ENCODE measurements around the gene CDH4.

Gene CDH4

DNA sequence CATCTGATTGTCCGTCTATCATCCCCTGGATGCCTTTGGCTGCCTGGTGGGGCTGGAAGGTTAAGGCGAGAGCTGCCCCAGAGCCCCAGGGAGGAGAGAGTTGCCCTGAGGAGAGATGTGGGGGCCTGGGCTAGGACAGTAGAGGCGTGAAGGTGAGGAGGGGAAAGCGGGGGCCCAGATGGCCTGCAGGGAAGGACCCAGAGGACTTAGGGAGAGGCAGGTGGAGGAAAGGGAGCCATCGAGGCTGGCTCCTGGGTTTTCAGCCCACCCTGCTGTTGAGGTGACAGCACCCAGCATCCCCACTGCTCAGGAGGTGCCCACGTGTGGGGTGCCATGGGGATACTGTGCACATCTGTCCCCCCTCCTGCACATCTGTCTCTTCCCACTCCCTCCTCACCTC is 539.9 kb downstream of the CDH4 start:
- no peak overlapping the region for H3K27ac ChIP-seq
- TF ChIP-seq, protein P1, sequence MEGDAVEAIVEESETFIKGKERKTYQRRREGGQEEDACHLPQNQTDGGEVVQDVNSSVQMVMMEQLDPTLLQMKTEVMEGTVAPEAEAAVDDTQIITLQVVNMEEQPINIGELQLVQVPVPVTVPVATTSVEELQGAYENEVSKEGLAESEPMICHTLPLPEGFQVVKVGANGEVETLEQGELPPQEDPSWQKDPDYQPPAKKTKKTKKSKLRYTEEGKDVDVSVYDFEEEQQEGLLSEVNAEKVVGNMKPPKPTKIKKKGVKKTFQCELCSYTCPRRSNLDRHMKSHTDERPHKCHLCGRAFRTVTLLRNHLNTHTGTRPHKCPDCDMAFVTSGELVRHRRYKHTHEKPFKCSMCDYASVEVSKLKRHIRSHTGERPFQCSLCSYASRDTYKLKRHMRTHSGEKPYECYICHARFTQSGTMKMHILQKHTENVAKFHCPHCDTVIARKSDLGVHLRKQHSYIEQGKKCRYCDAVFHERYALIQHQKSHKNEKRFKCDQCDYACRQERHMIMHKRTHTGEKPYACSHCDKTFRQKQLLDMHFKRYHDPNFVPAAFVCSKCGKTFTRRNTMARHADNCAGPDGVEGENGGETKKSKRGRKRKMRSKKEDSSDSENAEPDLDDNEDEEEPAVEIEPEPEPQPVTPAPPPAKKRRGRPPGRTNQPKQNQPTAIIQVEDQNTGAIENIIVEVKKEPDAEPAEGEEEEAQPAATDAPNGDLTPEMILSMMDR (IDR thresholded peaks at IDR 0.05), result no peak
- no peak for TF ChIP-seq ZFX (IDR thresholded peaks at IDR 0.05; ENCODE audit: borderline replicate concordance)

DNA sequence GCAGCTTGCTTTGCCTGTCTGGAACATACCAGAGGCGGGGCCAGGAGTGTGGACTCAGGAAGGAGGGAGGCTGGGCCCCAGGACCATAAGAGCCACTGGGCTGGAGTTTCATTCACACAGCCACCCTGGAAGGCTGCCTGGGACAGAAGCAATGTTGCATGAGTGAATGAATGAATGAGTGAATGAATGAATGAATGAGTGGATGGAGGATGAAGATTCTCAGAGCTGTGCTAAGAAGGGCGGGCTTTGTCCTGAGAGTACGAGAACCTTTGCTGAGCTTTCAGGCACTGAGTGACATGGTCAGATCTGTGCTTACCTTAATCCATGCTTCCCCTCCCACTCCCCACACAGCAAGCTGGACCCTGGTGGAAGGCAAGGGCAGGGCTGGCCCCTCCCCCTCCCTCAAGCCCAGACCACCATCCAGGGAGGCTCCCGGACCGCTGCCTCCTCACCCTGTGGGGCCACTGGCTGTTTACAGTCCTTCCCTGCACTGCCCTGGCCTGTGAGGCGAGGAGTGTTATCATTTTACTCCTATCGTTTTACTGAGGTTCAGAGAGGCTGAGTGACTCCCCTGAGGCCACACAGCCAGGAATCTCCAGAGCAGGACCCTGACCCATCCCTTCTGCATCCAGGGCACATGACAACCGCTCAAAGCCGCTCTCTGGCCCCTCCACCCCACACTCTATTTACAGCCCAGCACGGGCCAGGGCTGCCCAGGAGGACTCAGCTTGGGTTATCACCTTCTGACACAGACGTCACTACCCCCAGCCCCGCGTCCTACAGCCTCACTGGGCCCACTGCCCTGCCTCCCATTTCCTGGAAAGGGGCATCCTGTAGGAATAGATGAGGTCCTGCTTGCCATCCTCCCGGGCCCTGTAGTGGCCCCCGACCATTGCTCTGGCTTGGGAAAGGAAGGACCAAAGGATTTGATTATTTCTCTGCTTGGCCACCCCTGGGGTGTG is 543.9 kb downstream of the CDH4 start:
- no peak overlapping the region for H3K27ac ChIP-seq
- TF ChIP-seq, protein P1 (IDR thresholded peaks at IDR 0.05), result no peak
- TF ChIP-seq ZFX (IDR thresholded peaks at IDR 0.05; ENCODE audit: borderline replicate concordance), result no peak

DNA sequence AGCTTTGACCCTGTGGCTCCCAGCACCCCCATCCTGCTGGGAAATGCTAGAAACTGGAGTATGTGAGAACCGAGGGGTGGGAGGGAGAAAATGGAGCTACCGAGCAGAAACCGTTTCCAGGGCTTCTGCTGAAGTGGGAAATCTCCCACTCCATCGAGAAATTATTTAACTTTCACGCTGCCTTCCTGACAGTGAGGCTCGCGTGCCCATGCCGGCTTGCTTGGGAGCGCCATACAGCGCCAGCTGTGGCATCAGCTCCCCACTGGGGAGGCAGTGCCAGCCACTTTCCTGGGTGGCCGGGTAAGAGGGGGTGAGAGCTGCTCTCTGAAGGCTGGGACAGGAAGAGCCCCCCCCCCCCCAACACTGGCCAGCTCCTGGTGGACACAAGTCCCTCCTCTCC is 544.7 kb downstream of the CDH4 start:
- TF ChIP-seq, protein P1 (IDR thresholded peaks at IDR 0.05), result no peak
- TF ChIP-seq ZFX (IDR thresholded peaks at IDR 0.05; ENCODE audit: borderline replicate concordance), result no peak
- no peak overlapping the region for H3K27ac ChIP-seq

DNA sequence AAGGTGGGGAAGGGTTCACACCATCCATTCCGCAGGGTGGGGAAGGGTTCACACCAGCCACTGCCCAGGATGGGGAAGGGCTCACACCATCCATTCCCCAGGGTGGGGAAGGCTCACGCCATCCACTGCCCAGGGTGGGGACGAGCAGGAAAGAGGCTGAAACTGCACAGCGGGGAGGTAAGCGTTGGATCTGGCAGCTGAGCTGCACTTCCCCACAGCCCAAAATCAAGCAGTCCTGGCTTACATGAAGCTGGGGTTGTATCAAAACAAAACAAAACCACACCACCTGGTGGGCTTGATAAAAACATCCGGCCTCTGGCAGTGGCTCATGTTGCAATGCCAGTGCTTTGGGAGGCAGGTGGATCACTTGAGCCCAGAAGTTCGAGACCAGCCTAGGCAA is 545.1 kb downstream of the CDH4 start:
- H3K27ac ChIP-seq, result no peak overlapping the region
- TF ChIP-seq ZFX (IDR thresholded peaks at IDR 0.05; ENCODE audit: borderline replicate concordance), result no peak
- TF ChIP-seq, protein P1 (IDR thresholded peaks at IDR 0.05), result no peak

DNA sequence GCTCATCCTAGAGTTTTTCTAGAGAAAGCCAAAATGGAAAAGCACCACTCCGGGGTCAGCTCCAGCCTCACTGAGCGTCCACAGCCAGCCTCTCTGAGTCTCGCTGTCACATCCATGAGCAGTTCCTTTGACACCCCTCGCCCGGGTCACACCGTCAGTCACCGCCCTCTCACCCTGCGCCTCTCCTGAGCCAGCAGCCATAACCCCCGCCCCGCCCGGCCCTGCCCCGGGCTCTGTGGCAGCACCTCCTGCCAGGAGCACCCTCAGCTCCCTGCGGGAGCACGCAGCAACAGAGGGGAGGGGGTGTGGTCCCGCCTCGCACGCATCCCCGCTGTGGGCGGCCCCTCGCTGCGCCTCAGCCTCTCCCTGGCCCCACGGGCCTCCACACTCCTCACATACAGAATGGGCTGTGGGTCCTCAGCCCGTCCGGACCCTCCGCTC is 545.9 kb downstream of the CDH4 start:
- no peak for TF ChIP-seq ZFX (IDR thresholded peaks at IDR 0.05; ENCODE audit: borderline replicate concordance)
- TF ChIP-seq, protein P1 (IDR thresholded peaks at IDR 0.05), result no peak
- H3K27ac ChIP-seq, result no peak overlapping the region

DNA sequence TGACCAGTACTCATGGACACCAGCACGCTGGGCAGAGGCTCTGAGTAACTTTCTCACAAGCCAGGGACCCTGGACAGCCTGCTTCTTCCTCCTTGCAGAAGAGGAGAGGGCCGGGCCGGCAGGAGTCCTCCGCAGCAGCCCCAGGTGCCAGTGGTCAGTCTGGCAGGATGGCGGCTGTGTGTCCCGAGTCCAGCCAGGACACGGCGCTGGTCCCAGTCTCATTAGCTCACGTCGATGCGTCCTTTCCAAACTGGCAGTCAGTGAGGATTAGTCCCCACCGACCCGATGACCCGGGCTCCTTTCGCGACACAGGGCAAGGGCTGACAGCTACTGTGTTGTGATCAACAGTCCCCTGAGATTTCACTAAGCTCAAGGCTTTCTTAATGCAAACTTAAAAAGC is 546.6 kb downstream of the CDH4 start:
- no peak for TF ChIP-seq ZFX (IDR thresholded peaks at IDR 0.05; ENCODE audit: borderline replicate concordance)
- TF ChIP-seq, protein P1 (IDR thresholded peaks at IDR 0.05), result no peak
- no peak overlapping the region for H3K27ac ChIP-seq

DNA sequence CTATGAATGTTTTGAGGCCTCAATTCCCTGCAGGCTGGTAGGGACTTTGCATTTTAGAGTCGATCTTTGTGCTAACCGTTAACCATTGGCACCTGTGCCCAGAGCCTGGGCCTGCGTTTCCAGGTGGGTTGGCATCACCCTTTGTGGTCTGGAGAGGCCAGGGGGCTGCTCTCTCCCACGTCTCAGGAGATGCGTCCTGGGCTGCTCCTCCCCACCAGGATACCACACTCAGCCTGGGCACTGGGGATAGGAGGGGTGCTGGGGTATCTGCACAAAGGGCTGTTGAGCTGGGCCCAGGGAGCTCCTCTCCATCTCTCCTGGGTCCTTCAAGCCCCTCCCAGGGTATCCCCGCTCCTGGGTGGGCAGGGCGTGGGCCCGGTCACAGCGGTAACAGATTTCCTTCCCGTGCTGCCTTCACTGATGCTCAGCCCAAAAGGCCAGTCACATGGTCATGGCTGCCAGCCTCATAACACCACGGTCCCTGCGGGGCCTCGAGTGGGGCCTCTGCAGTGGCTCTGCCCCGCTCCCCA is 547.4 kb downstream of the CDH4 start:
- H3K27ac ChIP-seq, result no peak overlapping the region
- no peak for TF ChIP-seq ZFX (IDR thresholded peaks at IDR 0.05; ENCODE audit: borderline replicate concordance)
- TF ChIP-seq, protein P1 (IDR thresholded peaks at IDR 0.05), result no peak
